IMR-90 (cell line): ENCODE data around the gene STK10.
"Not testable (repeated sequence)": the region's sequence is repeated elsewhere in the genome, so short reads cannot be mapped to it uniquely, and the experiment has no call there.

Experiments used
- CTCF ChIP-seq: conservative IDR thresholded peaks from 2 replicates; pipeline ENCODE4 v1.5.1; 2012; ENCODE audit warnings: mild to moderate bottlenecking, low read depth, low read length, improper control_type of control experiment
- MAZ ChIP-seq: IDR thresholded peaks from 2 replicates; pipeline ENCODE4 v1.6.1; 2012; ENCODE audit warnings: low read depth, mild to moderate bottlenecking, low read length, improper control_type of control experiment, moderate library complexity, borderline replicate concordance
- MXI1 ChIP-seq: IDR thresholded peaks from 2 replicates; pipeline ENCODE4 v1.6.1; 2012; ENCODE audit warnings: low read depth, mild to moderate bottlenecking, low read length, moderate library complexity, borderline replicate concordance
- POLR2A ChIP-seq: IDR thresholded peaks from 2 replicates; pipeline ENCODE4 v1.6.1; 2012; ENCODE audit warnings: mild to moderate bottlenecking, low read depth, low read length
- RAD21 ChIP-seq: IDR thresholded peaks from 2 replicates; pipeline ENCODE4 v1.6.1; 2012; ENCODE audit warnings: low read length, improper control_type of control experiment
- RCOR1 ChIP-seq: IDR thresholded peaks from 2 replicates; pipeline ENCODE4 v1.6.1; 2012; ENCODE audit warnings: mild to moderate bottlenecking, low read length, improper control_type of control experiment; ENCODE audit not compliant: insufficient replicate concordance
- RFX5 ChIP-seq: IDR thresholded peaks from 2 replicates; pipeline ENCODE4 v1.8.0; 2012; ENCODE audit warnings: low read depth, mild to moderate bottlenecking, low read length, moderate library complexity
- USF2 ChIP-seq: fragments of 150-350 bp; IDR thresholded peaks from 2 replicates; pipeline ENCODE4 v1.6.1; 2017; ENCODE audit warnings: mild to moderate bottlenecking, antibody characterized with exemption, low read length, low read depth

GRCh38 chr5:172197775-172198174, 9.8 kb upstream of the STK10 start:
- not testable (repeated sequence) for TF ChIP-seq CTCF, POLR2A, USF2, MAZ, RAD21, RCOR1, RFX5, MXI1
